GM10248 (cell line): ENCODE results near the gene MBLAC1.

Experiments
- CTCF ChIA-PET: fragments of 300-600 bp; sonication (Branson Sonifier 250); formaldehyde crosslinking; extraction: SDS; loops from one replicate; lab custom pipeline; 2021; ENCODE audit warnings: antibody characterized with exemption; lab: Yijun Ruan, JAX
- POLR2A ChIA-PET: fragments of 350-650 bp; sonication (Branson Sonifier 250); formaldehyde crosslinking; extraction: SDS; loops from one replicate; lab custom pipeline; 2020; ENCODE audit warnings: antibody characterized with exemption; lab: Yijun Ruan, JAX
- DNase-seq: peaks from one replicate; pipeline ENCODE4 v3.0.0; 2012; ENCODE audit errors: extremely low spot score
- CTCF ChIP-seq: IDR thresholded peaks from 2 replicates; pipeline ENCODE4 v1.5.1; 2012; ENCODE audit warnings: mild to moderate bottlenecking, low read depth; ENCODE audit errors: extremely low read depth, missing control alignments, control extremely low read depth

Gene MBLAC1

GRCh38 chr7:100171840-100172239 lies 45.1 kb downstream of the MBLAC1 start:
- CTCF ChIA-PET, result interaction anchor here (1.0 to 1.3 kb wide), 3 partner anchors 18 to 257 kb away, joined by 3 read pairs; partner anchors contain the start of gene ZCWPW1
- no peak for TF ChIP-seq CTCF
- POLR2A ChIA-PET, result interaction anchor here (0.6 kb wide), 1 partner anchor 350 kb away, joined by 3 read pairs; no protein-coding TSS in a partner anchor
- no peak for DNase-seq

- TF ChIP-seq CTCF, result no peak
- DNase-seq, result no peak
- ChIA-PET POLR2A (no interaction called here), CTCF (no interaction called here)
Observed at GRCh38 chr7:100173806-100174495, 47.2 kb downstream of the MBLAC1 start.

- no peak for DNase-seq
- CTCF ChIA-PET, result interaction anchor here (1.2 kb wide), 1 partner anchor 19 kb away, joined by 3 read pairs; no protein-coding TSS in a partner anchor
- POLR2A ChIA-PET, result no interaction called here
- no peak for TF ChIP-seq CTCF
Observed at GRCh38 chr7:100174582-100174981, 47.8 kb downstream of the MBLAC1 start.

- no peak for DNase-seq
- TF ChIP-seq CTCF, result no peak
- CTCF ChIA-PET, result interaction anchor here (1.2 kb wide), 1 partner anchor 20 kb away, joined by 3 read pairs; no protein-coding TSS in a partner anchor
- POLR2A ChIA-PET, result no interaction called here
Observed at GRCh38 chr7:100175296-100175935, 48.6 kb downstream of the MBLAC1 start.

GRCh38 chr7:100176096-100177044 lies 49.6 kb downstream of the MBLAC1 start:
- no peak for TF ChIP-seq CTCF
- POLR2A ChIA-PET, result no interaction called here
- DNase-seq, result no peak
- CTCF ChIA-PET, result interaction anchor here (0.9 to 1.8 kb wide), 7 partner anchors 9 to 231 kb away, joined by 3 to 7 read pairs (median 4); no protein-coding TSS in a partner anchor
